Osteoblast (primary cell): Measurements from ENCODE around the gene TSFM. TPM values are rescaled to one million over a fixed set of nuclear protein-coding genes. Genes with fewer than 3 reads are reported as not detected.

ENCODE experiments used
- DNase-seq: peaks from one replicate; pipeline ENCODE4 v3.0.0; 2011; ENCODE audit warnings: low spot score, mixed read lengths; ENCODE audit not compliant: insufficient read length; ENCODE audit errors: missing footprints
- H2AFZ ChIP-seq: 2 replicates; pipeline ENCODE4 v1.6.0; 2011; ENCODE audit warnings: mild to moderate bottlenecking, low read length
- H3K27ac ChIP-seq: 2 replicates; pipeline ENCODE4 v1.5.1; 2011; ENCODE audit warnings: mild to moderate bottlenecking, low read depth, low read length, moderate library complexity
- H3K27me3 ChIP-seq: 2 replicates; pipeline ENCODE4 v1.6.0; 2012; ENCODE audit warnings: mild to moderate bottlenecking, control low read depth, inconsistent platforms, low read length, moderate library complexity; ENCODE audit not compliant: insufficient read depth
- H3K36me3 ChIP-seq: 2 replicates; pipeline ENCODE4 v1.5.1; 2011; ENCODE audit warnings: mild to moderate bottlenecking, low read length, control low read depth, moderate library complexity; ENCODE audit not compliant: insufficient read depth
- H3K4me1 ChIP-seq: 2 replicates; pipeline ENCODE4 v1.5.1; 2011; ENCODE audit warnings: mild to moderate bottlenecking, low read length, control low read depth, moderate library complexity; ENCODE audit not compliant: insufficient read depth
- H3K4me2 ChIP-seq: 2 replicates; pipeline ENCODE4 v1.6.0; 2011; ENCODE audit warnings: mild to moderate bottlenecking, low read length; ENCODE audit not compliant: insufficient read depth
- H3K4me3 ChIP-seq: fragments of 200-600 bp; sonication (generic); 3 replicates; pipeline ENCODE4 v1.5.1; 2012; ENCODE audit warnings: mild to moderate bottlenecking, low read length, inconsistent platforms; ENCODE audit not compliant: insufficient read depth
- H3K79me2 ChIP-seq: 2 replicates; pipeline ENCODE4 v1.6.0; 2012; ENCODE audit warnings: mild to moderate bottlenecking, low read length, control low read depth, inconsistent platforms; ENCODE audit not compliant: insufficient read depth
- H3K9me3 ChIP-seq: 2 replicates; pipeline ENCODE4 v1.5.1; 2011; ENCODE audit warnings: low read depth, low read length, control low read depth
- H4K20me1 ChIP-seq: 2 replicates; pipeline ENCODE4 v1.6.0; 2012; ENCODE audit warnings: mild to moderate bottlenecking, low read length, control low read depth; ENCODE audit not compliant: insufficient read depth
- total RNA-seq: library from RNA; depleted of rRNA; stranded (reverse); fragments of >200 nt; gene quantifications from 2 replicates; pipeline ENCODE4 v1.2.3, GENCODE V29; 2012
- TF ChIP-seq, protein P1 (sequence below): IDR thresholded peaks from 2 replicates; pipeline ENCODE4 v1.5.1; 2011; ENCODE audit warnings: mild to moderate bottlenecking, low read depth, low read length, moderate library complexity; ENCODE audit errors: extremely low read depth

Gene TSFM
- total RNA-seq, 1 donor, result 18.1 TPM

DNA sequence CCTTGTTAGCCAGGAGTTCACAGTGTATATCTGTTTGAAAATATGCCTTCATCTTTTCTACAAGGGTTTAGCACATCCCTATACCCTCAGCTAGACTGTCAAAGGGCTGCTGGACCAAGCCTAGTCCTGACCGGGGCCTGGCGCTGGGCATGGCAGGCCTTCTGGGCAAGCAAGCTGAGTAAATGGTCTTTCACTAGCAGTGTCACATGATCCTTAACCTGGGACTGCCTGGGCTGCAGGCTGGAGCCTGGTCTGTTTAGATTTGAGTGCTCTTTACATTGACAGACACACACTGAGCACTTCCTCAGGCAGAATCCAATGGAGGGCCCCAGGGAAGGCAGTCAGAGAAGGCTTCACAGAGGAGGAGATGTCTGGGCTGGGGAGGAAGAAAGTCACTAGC is 42.9 kb downstream of the TSFM start:
- Histone ChIP-seq H3K4me3 (no peak overlapping the region), H3K4me1 (no peaks in the 10 kb centered on the region), H3K79me2 (peaks cover 64% of the 10 kb centered on the region), H3K4me2 (no peak overlapping the region), H4K20me1 (peaks cover 77% of the 10 kb centered on the region), H2AFZ (no peak overlapping the region), H3K36me3 (peaks cover 91% of the 10 kb centered on the region), H3K9me3 (no peaks in the 10 kb centered on the region), H3K27ac (no peak overlapping the region), H3K27me3 (no peaks in the 10 kb centered on the region)
- no peak for DNase-seq
- TF ChIP-seq, protein P1, sequence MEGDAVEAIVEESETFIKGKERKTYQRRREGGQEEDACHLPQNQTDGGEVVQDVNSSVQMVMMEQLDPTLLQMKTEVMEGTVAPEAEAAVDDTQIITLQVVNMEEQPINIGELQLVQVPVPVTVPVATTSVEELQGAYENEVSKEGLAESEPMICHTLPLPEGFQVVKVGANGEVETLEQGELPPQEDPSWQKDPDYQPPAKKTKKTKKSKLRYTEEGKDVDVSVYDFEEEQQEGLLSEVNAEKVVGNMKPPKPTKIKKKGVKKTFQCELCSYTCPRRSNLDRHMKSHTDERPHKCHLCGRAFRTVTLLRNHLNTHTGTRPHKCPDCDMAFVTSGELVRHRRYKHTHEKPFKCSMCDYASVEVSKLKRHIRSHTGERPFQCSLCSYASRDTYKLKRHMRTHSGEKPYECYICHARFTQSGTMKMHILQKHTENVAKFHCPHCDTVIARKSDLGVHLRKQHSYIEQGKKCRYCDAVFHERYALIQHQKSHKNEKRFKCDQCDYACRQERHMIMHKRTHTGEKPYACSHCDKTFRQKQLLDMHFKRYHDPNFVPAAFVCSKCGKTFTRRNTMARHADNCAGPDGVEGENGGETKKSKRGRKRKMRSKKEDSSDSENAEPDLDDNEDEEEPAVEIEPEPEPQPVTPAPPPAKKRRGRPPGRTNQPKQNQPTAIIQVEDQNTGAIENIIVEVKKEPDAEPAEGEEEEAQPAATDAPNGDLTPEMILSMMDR, result no peak

DNA sequence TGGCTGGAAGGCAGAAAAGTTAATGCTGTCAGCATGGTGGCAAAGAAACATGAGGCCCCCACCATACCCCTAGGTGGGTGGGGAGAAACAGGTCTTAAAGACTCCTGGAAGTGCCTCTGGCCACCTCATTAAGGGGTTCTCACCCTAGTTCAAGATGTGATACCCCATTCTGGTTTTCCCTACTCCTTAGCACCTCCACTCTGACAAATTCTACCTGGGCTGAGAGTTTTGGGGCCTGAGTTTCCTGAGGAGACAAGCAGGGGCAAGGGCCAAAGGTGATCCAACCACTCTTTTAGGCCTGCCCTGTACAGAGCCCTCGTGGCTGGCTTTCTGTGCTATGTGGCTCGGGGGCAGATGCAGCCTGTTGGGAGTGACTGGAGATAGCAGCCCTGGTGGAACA is 43.8 kb downstream of the TSFM start:
- Histone ChIP-seq H2AFZ (no peak overlapping the region), H3K27me3 (no peaks in the 10 kb centered on the region), H3K79me2 (peaks cover 73% of the 10 kb centered on the region), H4K20me1 (peaks cover 83% of the 10 kb centered on the region), H3K9me3 (no peaks in the 10 kb centered on the region), H3K4me3 (no peak overlapping the region), H3K27ac (no peak overlapping the region), H3K4me2 (no peak overlapping the region), H3K4me1 (peaks cover 1% of the 10 kb centered on the region), H3K36me3 (peaks cover 82% of the 10 kb centered on the region)
- TF ChIP-seq, protein P1, result no peak
- DNase-seq, result no peak

DNA sequence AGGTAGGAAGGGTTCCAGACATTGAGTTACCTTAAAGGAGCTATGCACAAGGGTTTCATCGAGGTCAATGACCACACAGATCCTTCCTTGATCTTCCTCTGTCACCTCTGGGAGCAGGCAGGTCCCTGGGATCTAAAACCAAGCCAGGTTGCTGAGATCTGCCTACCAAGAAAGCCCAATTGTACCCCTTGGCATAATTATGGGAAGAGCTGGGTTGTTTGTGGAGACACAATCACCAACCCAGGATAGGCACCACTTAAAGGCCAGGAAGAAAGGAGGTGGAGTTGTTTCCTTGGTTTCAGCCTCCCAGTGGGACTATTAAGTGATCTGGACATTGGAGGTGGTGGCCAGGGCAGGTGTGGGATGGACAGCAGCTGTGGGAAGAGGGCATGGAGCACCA is 44.4 kb downstream of the TSFM start:
- Histone ChIP-seq H3K27me3 (no peaks in the 10 kb centered on the region), H3K79me2 (peaks cover 79% of the 10 kb centered on the region), H3K36me3 (peaks cover 76% of the 10 kb centered on the region), H3K9me3 (no peaks in the 10 kb centered on the region), H3K4me3 (no peak overlapping the region), H3K4me2 (no peak overlapping the region), H4K20me1 (peaks cover 84% of the 10 kb centered on the region), H3K27ac (no peak overlapping the region), H2AFZ (no peak overlapping the region), H3K4me1 (peaks cover 7% of the 10 kb centered on the region)
- no peak for DNase-seq
- TF ChIP-seq, protein P1, result no peak

DNA sequence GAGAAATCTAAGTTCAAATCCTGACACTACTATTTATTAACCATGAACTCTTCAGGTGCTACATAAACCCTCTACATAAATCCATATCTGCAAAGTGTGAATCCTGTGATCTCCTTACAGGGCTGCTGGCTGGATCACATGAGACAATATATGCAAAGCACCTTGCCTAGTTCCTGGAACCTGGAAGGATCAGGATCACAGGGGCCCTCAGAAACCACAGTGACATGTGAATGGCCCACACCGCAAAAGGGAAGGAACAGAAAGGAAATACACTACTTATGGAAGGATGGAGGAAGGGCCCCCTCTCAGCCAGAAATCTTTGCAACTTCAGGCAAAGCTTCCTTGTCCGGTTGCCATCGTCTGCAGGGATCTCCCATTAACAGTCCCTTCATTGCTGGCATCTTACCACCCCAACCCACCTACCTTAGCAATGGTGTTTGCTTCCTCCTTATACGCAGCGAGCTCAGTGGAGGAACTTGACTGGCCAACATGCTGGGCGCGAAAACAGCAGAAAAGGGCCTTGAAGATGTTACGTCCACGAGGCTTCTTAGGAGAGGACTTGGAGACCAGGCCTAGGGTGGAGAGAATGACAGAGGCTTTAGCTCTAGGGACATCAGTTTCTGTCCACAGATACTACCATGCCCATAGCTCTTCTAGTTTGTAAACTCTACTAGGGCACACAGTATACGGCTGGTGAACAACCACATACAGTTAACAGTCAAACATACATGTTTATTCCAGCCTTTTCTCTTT is 46.6 kb downstream of the TSFM start:
- no peaks in the 10 kb centered on the region for H3K27me3 ChIP-seq
- peaks cover 28% of the 10 kb centered on the region for H3K4me1 ChIP-seq
- no peak overlapping the region for H3K4me2 ChIP-seq
- H3K27ac ChIP-seq, result no peak overlapping the region
- H2AFZ ChIP-seq, result no peak overlapping the region
- H3K9me3 ChIP-seq, result no peaks in the 10 kb centered on the region
- H3K36me3 ChIP-seq, result peaks cover 54% of the 10 kb centered on the region
- H3K79me2 ChIP-seq, result peaks cover 94% of the 10 kb centered on the region
- DNase-seq, result no peak
- TF ChIP-seq, protein P1, result no peak
- peaks cover 92% of the 10 kb centered on the region for H4K20me1 ChIP-seq
- H3K4me3 ChIP-seq, result no peak overlapping the region
